NCI-H748 treated with DMSO at 0.1 percent for 48 hours (cell line): ENCODE data around the gene RABL2A.
"Not testable (repeated sequence)": the region's sequence is repeated elsewhere in the genome, so short reads cannot be mapped to it uniquely, and the experiment has no call there.

Experiments
- DNase-seq: peaks from one replicate; lab custom pipeline; 2025; lab: John Stamatoyannopoulos, UW

RABL2A gene

DNA sequence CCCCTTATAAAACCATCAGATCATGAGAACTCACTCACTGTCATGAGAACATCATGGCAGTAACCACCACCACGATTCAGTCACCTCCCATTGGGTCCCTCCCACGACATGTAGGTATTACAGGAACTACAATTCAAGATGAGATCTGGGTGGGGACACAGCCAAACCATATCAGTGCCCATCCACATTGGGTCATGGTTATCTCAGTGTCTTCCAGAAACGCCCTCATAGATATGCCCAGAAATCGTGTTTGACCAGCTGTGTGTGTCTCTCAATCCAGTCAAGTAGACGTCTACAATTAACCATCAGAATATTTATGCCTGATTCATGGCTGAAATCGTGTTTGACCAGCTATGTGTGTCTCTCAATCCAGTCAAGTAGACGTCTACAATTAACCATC, 17.2 kb upstream of the RABL2A start:
- not testable (repeated sequence) for DNase-seq

DNA sequence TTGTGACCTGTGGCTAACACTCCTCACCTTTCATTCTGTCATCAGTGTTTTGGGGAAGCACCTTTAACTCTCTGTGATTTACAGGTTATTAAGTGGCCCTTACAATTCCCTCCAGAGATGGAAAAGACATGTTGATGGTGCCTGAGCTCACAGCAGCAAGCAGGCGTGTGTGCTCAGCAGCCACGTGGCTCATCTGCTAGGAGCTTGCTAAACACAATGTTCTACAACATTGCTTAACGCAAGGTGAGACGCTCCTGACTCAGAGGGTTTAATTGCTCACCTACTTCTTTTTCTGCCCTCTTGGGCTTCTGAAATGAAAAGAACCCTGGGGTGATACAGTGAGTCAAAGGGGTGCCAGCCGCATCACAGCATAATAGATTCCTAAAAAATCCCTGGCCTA, 6.1 kb upstream of the RABL2A start:
- DNase-seq = not testable (repeated sequence)

DNA sequence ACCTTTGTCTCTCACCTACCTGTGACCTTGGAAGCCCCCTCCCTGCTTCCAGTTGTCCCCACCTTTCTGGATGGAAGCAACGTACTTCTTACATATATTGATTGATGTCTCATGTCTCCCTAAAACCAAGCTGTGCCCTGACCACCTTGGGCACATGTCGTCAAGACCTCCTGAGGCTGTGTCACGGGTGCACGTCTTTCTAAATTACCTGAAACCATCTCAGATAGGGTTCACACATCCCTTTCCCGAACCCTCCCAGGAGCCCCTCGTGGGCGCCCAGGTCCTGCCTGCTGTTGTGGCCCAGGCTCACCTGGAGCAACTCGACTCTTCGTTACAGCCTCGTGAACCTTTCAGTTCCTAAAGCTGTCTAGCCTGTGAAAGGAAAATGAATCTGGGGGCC, 1.2 kb upstream of the RABL2A start:
- not testable (repeated sequence) for DNase-seq

DNA sequence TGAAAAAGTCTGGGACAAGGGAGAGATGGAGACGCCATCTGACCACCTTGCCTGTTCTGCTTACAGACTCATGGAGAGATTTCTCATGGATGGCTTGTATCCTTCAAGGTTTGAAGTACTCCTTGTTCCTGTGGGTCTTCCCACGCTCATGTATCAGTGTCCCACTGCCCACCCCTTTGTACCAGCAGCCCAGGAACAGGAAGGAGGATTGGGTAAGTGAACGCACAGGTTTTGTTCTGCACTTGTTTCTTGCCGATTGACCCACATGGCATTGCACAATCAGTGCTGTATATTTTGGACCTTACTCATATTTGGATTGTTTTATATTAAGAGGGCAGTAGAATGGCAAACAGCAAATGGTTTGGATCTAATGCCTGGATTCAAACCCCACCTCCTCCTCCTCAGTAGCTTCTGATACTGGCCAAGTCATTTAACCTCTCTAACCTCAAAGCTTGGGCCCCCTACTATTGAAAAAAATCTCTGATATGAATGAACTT, 5.8 kb downstream of the RABL2A start:
- DNase-seq = not testable (repeated sequence)

DNA sequence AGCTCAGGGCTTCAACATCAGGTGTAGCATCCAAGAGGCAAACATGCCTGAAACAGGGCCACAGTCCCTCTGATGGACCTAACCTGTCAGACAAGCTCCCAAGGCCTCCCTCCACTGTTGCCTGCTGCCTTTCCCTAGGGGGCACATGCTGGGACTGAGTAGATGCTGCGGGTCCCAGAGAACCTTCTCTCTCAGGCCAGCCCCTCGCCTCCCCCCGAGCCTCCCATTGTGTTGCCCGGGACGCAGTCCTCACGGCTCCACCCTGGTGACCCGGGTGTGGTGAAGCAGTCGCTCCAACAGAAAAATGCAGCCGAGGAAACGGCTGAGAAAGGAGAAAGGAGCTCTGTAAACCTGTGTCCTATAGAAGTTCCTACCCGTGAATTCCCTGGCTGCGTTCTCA, 8.3 kb downstream of the RABL2A start:
- not testable (repeated sequence) for DNase-seq

DNA sequence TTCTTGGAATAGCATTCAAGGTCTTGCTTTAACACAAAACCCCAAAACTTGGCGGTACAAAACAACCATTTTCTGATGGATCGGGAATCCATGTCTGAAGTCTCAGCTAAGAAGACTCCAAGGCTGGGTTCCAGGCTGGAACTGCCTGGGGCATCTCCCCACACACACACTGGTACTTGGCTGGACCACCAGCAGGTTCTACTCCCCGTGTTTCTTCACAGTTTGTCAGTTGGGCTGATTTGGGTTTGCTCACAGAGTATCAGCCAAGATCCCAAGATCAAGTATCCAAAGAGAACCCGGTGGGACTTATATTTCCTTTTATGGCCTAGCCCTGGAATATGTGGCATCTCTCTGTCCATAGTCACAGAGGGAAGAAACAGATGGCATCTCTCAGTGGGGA, 9.2 kb downstream of the RABL2A start:
- not testable (repeated sequence) for DNase-seq

DNA sequence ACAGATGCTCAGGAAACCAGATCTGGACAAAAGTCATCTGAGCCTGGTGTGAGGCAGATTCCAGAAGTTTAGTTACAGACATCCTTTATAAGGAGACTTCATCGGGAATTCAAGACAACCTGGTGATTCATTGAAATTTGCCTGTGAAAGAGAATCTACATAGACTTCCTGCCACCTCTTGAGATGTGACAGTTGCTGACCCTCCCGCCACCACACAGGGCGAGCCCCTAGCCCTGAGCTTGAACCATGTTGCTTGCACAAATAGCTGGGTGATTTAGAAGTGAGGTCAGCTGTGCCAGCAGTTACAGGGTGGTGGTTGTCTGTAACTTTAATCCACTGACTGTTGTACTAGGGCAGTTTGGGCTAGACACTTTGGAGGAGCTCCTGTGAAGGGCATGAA, 11.0 kb downstream of the RABL2A start:
- DNase-seq = not testable (repeated sequence)

DNA sequence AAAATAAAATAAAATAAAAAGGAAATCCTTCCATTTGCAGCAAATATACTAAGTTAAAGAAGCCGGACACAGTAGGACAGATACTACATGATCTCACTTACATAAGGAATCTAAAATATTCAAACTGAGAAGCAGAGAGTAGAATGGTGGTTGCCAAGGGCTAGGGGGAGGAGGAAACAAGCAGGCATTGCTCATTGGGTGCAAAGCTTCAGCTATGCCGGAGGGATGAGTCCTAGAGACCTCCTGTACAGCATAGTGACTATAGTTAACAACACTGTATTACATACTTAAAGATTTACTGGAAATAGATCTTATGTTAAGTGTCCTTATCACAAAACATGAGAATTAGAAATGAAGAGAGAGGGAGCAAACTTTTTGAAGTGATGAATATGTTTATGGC, 19.2 kb downstream of the RABL2A start:
- not testable (repeated sequence) for DNase-seq

DNA sequence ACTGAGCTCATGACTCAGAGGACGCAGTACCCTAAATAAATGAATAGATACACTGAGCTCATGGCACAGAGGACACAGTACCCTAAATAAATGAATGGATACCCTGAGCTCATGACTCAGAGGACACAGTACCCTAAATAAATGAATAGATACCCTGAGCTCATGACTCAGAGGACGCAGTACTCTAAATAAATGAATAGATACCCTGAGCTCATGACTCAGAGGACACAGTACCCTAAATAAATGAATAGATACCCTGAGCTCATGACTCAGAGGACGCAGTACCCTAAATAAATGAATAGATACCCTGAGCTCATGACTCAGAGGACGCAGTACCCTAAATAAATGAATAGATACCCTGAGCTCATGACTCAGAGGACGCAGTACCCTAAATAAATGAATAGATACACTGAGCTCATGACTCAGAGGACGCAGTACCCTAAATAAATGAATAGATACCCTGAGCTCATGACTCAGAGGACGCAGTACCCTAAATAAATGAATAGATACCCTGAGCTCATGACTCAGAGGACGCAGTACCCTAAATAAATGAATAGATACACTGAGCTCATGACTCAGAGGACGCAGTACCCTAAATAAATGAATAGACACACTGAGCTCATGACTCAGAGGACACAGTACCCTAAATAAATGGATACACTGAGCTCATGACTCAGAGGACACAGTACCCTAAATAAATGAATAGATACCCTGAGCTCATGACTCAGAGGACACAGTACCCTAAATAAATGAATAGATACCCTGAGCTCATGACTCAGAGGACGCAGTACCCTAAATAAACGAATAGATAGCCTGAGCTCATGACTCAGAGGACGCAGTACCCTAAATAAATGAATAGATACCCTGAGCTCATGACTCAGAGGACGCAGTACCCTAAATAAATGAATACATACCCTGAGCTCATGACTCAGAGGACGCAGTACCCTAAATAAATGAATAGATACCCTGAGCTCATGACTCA, 24.1 kb downstream of the RABL2A start:
- not testable (repeated sequence) for DNase-seq

DNA sequence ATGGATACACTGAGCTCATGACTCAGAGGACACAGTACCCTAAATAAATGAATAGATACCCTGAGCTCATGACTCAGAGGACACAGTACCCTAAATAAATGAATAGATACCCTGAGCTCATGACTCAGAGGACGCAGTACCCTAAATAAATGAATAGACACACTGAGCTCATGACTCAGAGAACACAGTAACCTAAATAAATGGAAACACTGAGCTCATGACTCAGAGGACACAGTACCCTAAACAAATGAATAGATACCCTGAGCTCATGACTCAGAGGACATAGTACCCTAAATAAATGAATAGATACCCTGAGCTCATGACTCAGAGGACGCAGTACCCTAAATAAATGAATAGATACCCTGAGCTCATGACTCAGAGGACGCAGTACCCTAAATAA, 25.5 kb downstream of the RABL2A start:
- not testable (repeated sequence) for DNase-seq

DNA sequence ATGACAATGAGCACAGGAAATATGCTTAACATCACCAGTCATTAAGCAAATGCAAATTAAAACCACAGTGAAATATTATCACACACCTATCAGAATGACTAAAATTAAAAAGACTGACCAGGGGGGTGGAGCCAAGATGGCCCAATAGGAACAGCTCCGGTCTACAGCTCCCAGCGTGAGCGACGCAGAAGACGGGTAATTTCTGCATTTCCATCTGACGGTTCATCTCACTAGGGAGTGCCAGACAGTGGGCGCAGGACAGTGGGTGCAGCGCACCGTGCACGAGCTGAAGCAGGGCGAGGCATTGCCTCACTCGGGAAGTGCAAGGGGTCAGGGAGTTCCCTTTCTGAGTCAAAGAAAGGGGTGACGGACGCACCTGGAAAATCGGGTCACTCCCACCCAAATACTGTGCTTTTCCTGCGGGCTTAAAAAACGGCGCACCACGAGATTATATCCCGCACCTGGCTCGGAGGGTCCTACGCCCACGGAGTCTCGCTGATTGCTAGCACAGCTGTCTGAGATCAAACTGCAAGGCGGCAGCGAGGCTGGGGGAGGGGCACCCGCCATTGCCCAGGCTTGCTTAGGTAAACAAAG, 29.1 kb downstream of the RABL2A start:
- not testable (repeated sequence) for DNase-seq

DNA sequence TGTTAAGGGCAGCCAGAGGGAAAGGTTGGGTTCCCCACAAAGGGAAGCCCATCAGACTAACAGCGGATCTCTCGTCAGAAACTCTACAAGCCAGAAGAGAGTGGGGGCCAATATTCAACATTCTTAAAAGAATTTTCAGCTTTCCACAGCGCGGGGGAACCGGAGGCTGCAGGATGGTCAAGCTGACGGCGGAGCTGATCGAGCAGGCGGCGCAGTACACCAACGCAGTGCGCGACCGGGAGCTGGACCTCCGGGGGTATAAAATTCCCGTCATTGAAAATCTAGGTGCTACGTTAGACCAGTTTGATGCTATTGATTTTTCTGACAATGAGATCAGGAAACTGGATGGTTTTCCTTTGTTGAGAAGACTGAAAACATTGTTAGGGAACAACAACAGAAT, 30.7 kb downstream of the RABL2A start:
- not testable (repeated sequence) for DNase-seq

DNA sequence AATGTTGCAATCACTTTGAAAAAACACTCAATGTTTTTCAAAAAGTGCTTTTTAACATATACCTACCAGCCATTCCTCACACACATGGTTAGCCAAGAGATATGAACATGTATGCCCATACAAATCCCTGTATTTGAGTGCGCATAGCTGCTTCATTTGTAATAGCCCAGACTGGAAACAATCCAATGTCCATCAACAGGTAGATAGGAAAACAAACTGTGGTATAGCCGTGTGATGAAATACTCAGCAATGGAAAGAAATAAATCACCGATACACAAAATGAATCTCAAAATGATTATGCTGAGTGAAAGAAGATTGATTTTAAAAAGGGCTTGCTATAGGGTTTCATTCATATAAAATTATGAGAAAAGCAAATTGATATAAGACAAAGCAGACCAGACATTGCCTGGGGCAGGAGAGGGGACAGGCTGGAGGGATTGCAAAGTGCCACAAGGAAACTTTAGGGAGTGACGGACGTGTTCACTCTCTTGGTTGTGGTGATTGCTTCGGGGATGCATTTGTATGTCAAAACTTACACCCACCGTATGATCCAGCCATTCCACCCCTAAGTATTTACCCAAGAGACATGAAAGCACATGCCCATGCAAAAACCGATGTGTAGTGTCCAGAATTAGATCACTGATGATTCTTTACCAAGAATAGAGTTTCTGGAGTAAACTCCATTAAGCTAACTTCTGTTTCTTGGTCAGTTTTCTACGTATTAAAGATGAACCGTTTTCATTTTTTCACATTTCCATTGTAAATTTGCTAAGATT, 36.4 kb downstream of the RABL2A start:
- not testable (repeated sequence) for DNase-seq

DNA sequence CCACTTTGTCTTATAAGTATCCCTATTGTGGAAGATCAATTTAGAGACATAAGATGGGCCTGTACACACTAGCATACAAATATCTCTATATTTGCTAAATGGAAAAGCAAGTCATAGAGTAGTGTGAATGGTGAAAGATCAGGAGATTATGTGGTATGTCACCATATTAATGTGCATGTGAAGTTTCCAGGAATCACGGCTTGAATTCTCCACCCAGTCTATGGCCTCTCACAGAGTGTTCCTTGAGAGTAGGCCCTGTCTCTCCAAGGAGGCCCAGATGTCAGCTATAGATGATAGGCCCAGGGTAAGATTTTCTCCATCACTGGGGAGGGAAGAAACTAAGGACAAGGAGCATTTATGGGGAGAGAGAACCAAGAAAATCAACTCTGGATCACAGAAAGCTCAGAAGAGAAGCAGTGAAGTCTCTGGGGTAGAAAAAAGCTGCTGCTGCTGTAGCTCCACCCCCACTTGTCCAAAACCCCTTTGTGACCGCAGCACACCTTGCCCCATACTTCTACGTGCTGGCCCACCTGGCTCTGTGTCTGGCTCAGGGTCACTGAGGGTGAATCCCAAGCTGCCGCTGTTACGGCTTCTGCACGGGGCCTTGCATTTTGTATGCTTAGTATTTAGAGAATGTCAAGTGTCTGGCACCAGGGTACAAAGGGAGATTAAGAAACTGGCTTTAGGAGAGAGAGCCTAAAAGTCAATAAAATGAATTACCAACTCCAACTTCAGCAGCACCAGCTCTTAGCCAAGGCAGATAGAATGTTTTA, 37.9 kb downstream of the RABL2A start:
- DNase-seq = not testable (repeated sequence)

DNA sequence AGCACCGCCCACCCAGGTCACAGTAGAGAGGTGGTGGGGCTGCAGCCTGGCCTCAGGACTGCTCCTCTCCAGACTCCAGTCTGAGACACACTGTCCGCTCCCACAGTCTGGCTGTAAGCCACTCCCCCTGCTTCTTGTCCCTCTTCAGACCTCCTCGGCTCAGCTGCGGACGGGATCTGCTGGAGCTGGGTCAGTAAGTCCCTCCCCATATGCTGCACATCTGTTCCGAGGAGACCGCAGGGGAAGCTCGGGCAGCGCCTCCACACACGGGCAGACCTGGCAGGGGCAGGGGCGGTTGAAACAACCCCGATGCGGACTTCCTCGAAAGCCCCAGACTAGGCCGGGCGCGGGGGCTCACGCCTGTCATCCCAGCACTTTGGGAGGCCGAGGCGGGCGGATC, 41.9 kb downstream of the RABL2A start:
- not testable (repeated sequence) for DNase-seq

DNA sequence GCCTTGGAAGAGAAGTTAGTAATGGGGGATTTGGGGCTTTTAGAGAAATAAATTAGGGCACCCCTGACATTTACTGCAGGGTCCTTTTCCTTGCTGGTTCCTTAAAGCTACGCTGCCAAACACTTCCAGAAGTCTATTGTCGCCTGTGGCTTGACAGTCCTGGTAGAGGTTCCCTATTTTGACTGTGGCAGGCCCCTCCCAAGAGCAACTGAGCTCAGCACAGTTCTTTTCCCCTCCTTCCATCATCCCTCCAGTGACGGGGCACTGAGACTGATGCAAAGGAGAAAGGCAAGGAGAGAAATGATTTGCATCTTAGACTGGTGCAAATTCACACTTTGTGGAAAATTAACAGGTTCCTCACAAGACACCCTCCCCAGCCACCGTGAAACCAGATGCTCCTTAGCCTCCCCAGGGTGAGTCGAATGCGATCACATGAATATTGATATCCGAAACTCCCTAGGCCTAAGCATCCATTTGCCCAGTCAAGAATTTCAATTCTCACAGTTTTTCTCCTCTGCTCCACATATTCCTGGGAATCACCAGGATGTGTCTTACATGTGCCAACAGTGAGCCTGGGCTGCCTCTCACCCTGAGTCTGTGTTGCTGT, 45.4 kb downstream of the RABL2A start:
- DNase-seq = no peak

DNA sequence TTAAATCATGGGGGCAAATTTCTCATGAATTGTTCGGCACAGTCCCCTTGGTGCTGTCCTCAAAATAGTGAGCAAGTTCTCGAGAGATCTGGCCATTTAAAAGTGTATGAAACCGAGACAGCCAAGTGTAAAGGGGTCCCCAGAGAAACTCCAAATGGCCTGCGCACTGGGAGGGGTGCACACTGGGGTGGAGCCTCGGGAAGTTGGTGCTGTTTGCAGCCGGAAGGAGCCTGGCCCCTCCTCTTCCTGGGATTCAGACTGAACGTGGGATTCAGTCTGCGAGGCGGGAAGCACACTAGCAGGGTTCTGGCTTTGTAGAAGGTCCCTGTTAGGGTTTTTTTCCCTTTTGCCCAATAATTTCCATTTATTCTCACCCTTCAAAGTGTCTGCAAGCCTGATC, 48.8 kb downstream of the RABL2A start:
- no peak for DNase-seq

DNA sequence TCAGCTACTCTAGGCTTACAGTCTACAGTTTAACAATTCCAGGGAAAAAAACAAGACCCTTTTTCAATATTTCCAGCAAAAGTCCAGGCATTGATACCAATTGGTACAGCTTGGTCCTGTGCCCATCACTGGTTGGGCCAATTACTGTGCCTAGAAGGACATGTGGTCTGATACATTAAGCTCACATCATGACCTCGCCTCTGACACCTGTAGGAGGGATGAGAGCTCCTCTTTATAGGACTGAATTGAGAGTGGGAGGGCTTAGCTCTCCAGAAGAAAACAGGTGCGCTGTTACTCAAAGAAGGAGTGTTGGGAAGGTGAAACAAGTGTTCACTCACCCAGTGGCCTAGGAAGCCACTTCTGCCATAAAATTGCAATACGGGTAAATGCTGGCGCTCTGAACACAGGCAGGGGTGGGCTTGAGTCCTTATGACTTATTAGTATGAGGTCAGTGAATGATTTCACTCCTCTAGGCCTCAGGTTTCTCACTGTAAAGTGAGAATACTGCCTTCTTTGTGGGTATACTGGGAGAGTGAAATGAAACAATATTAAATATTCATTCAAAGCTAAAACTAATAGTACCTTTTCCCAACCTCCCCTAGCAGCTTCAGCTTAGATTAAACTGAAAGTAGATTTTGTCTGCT, 49.7 kb downstream of the RABL2A start:
- no peak for DNase-seq

DNA sequence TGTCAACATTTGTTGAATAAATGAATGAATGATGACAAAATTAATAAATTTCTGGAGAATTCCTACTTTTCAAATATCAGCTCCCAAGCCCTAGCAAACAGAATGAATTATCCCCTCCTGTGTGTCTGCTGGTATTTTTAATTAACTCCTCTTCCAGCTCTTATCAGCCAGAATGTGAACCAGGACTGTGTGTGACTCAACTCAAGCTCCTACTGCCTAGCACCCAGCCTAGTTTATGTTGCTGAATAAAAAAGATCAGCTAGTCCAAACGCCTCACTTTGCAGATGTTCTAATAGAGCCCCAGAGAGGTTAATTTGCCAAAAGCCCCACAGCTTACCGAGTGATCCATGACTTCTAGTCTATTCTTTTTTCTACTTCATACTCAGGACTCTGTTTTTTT, 50.3 kb downstream of the RABL2A start:
- no peak for DNase-seq

DNA sequence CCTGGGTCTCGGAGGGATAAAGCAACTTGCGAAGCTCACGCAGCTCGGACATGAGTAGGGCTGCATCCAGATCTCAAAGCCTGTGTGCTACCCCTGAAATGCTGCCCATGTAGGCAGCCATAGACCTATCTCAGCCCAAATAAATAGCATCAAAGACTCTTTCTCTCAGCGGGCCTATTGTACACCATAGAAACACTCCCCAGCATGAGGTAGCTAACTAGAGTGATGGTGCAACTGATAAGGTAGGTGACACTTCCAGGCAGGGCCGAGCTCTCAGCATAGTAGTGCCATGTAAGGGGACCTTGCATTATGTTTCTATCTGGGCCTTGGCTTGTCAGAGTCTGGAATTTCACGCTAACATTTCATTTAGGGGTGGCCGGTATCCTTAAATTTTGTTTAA, 52.4 kb downstream of the RABL2A start:
- no peak for DNase-seq

DNA sequence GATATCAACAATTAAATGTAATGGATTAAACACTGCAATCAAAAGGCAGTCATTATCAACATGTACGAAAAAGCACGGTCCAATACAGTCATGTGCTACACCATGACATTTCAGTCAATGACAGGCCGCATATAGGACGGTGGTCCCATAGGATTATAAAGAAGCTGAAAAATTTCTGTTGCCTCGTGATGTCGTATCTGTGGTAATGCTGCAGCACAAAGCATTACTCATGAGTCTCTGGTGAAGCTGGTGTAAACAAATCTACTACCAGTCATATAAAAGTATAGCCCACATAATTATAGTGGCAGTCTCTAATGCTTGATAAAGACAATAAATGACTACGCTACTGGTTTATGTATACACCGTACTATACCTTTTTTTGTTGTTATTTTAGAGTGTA, 58.4 kb downstream of the RABL2A start:
- DNase-seq = no peak
